Muscle of arm (tissue), 12 donors: Measurements from ENCODE around the gene CDK13. TPM values are rescaled to one million over a fixed set of nuclear protein-coding genes. Genes with fewer than 3 reads are reported as not detected.

Experiments used
- DNase-seq: peaks from one replicate; pipeline ENCODE4 v3.0.0-alpha.2; 2013
- polyA plus RNA-seq, 12 donors: library from polyadenylated mRNA; unstranded; fragments of 120-200 nt; gene quantifications; one replicate each; pipeline ENCODE4 v1.2.1, GENCODE V29; 2013; ENCODE audit not compliant: insufficient read length in 12 of 12

Gene CDK13
- polyA plus RNA-seq, 12 donors, result 32.0 to 344 (median 46.9) TPM

DNA sequence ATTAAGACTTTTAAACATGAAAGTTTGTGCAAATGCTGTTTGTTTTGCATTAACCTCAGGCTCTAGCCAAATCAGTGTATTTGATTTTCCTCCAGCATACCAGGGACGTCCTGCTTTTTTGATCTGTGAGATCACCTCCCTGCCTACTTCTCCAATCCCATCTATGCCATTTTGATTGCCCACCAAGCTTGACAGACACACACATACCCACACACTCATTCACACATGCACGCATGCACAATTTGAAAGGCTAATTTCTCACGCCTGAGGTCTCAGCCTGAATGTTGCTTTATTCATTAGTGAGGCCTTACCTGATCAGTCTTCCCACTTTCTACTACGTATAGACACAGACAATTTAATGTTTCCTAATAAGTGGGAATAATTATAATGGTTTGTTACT lies 53.5 kb downstream of the CDK13 start:
- no peak for DNase-seq

DNA sequence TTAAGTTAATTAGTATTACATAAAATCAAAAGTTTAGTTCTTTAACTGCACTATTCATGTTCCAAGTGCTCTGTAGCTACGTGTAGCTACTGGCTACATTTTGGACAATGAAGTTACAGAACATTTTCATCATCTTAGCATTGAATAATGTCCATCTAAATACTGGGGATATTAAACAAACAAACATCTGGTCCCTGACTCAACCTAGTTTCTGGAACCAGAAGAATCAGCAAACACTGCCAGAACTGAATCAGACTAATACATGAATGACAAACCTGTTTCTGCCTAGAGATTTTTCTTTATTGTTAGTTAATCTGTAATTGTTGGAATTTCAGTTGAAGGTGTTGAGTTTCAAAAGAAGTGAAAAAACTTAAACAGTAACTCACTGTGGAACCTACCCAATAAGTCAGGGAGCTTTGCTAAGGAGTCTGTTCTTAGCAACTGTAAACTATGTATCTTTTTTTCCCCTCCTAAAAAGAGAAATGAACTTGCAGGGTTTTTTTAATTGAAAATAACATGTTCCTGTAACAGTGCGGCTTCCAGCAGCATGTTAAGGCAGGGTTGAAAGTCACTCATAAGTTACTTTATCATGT lies 58.3 kb downstream of the CDK13 start:
- peak; percentile 10 for DNase-seq

DNA sequence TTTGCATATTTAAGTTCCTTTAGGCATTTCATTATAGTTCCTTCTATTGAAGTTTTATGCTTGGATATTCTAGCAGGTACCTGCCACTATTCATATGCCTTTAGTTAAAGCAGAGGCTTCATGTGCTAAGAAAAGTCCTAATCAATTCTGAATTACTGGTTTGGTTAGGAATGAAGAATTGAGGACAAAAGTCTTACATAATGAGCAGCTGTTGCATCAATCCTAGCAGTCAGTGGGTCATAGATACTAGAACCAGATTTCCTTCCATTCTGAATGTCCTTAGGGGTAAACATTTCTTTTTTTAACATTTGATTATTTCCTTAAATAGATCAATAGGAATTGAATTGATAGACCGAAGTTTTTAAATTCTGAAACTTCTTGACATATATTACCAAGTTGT lies 59.2 kb downstream of the CDK13 start:
- no peak for DNase-seq

DNA sequence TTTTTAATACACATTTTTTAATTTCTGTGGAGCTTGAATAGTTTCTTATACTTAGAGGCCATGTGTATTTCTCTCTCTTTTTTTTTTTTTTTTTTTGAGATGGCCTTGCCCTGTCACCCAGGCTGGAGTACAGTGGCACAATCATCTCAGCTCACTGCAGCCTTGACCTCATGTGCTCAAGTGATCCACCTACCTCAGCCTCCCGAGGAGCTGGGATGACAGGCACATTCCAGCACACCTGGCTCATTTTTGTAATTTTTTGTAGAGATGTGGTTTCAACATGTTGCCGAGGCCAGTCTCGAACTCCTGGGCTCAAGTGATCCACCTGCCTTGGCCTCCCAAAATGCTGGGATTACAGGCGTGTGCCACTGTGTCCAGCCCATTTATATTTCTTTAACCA lies 64.3 kb downstream of the CDK13 start:
- no peak for DNase-seq

GRCh38 chr7:40015790-40016296 lies 65.8 kb downstream of the CDK13 start:
- DNase-seq, result peak; percentile 34

- DNase-seq, result no peak
These were observed 69.5 kb downstream of the CDK13 start for GRCh38 chr7:40019558-40019957.

- DNase-seq, result no peak
These were observed 74.0 kb downstream of the CDK13 start for GRCh38 chr7:40024048-40024447.

DNA sequence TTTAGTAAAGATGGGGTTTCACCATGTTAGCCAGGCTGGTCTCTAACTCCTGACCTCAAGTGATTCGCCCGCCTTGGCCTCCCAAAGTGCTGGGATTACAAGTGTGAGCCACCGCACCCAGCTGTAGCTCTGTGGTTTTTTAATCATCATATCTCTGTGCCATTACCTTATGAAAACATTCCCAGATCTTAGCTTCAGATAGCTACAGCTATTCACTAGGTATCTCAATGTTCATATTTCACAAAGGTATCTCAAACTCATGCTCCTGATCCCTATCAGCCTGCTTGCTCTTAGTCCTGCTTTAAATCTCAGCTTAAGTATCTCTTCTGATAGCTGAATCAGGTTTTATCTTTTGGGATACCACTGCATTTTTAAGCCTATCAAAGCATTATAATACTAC lies 74.8 kb downstream of the CDK13 start:
- DNase-seq, result no peak

DNA sequence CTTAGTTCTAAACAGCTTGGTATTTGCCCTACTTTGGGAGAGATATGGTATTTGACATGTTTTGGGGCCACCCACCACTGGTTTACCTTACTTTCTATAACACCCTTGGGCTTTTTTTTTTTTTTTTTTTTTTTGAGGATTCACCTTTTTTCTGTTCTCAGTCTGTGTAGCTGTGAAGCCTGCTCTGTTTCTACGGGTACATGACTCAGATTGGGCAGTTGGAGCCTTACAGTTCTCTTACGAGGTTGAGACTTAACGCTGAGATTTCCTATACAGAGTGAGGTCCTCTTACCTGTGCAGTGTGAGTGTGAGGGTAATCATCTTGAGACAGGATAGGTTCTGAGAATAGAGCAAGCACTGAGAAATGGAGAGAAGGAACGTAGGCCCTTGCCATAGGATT lies 77.5 kb downstream of the CDK13 start:
- DNase-seq, result no peak

DNA sequence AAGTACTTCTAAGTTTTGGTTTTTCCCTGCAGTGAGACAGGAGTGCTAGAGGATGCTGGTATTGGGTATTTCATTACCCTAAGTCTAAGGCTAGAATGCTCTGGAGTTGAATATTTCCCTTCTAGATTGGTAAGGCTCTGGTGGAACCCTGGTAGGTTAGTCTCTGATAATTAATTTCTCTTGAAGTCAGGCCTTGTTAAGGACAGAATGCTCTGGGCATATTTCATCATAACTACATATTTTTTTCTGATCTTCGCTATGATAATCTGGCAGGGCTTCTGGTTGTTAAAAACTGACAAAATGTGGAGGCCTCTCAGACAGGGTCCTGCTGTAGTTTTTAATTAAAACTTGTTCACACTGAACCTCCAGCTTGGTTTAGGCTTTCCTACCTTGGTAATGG lies 83.8 kb downstream of the CDK13 start:
- no peak for DNase-seq

- no peak for DNase-seq
These were observed 91.4 kb downstream of the CDK13 start for GRCh38 chr7:40041456-40041855.

DNA sequence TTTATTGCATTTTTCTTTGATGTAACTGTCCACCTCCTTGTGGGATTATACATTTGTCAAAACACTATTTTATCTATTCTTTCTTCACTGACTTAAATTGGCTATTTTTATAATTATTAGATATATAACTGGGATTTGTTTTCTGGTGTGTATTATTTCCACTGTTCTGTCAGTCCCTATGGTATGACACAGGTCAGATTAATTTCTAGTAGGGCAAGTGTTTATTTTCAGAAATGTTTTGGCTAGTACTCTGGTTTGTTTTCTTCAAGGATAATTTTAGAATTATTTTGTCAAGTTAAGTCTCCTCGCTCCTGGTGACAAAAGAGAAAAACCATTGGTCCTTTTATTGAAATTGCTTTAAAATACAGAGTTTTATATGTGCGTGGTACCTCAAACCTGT lies 93.1 kb downstream of the CDK13 start:
- no peak for DNase-seq

DNA sequence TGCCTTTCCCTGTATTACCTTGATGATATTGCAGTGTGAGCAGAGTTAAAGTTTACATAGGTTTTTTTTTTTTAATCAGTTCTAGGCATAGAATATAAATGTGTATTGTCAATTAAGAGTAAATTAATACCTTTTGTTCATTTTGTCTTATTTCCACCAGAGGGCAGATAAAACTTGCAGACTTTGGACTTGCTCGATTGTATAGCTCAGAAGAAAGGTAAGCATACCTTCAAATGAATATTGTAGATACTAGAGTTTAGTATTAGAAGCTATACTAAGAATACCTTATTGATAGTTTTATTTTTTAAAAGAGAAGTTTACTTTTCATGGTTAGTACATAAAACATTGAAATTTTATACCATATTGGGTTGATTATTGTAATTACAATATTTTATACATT lies 97.6 kb downstream of the CDK13 start:
- DNase-seq, result no peak

DNA sequence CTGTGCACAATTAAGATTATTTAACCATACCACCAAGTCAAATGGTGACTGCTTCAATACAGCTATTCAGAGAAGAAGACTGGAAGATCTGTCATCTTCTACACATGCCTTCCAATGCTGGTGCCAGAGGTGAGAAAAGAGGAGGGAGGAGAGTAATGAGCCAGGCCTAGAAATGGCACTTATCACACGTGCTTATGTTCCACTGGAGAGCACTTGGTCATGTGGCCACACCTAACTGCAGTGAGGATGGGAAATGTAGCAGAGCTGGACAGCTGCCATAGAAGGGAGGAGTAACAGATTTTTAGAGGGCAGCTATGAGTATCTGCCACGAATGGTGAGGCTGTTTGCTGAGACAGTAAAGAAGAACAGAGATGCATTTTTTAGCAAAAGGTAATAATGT lies 107.2 kb downstream of the CDK13 start:
- DNase-seq, result no peak

DNA sequence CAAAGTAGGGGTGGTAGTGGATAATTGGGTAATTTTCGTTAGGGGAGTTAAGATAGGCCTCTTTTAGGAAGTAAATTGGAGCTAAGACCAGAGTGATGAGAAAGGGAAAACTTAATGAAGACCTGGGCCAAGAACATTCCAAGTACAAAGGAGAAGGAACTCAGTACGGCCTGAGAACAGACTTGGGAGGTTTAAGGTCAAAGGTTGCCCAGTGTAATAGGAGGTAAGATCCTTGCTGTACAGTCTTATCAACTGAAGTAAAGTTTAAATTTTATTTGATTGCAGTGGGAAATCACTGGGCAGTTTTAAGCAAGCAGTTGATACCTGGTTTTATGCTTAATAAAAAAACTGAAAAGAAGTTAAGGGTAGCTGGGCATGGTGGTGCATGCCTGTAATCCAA lies 108.0 kb downstream of the CDK13 start:
- DNase-seq, result no peak

GRCh38 chr7:40058636-40059035 lies 108.6 kb downstream of the CDK13 start:
- no peak for DNase-seq

DNA sequence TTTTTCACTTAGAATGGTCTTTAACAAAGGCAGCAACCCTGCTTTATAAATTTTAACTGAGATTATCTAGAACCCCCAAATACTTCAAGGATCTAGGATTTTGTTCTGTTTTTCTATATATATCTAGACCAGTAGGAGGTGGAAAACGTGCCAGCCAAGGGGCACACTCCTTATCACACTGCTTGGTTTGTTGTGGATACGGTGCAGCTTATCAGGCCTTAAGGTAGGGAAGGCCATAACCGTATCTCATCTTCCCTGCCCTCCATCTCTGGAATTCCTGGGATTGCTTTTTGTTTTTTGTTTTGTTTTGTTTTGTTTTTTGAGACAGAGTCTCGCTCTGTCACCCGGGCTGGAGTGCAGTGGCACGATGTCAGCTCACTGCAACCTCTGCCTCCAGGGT lies 109.0 kb downstream of the CDK13 start:
- DNase-seq, result no peak

DNA sequence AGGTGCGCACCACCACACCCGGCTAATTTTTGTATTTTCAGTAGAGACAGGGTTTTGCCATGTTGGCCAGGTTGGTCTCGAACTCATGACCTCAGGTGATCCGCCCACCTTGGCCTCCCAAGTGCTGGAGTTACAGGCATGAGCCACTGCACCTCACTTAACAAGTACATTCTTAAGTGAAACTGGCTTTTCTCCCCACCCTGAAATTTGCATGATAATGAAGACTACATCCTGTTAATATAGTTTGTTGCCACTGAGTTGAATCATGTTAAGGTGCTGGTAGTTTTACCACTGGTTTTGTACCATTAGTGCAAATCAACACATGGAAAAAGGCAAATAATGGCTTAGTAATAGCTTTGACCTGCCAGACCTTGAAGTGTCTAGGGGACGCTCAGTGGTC lies 122.2 kb downstream of the CDK13 start:
- no peak for DNase-seq

GRCh38 chr7:40073239-40073638 lies 123.2 kb downstream of the CDK13 start:
- no peak for DNase-seq

- no peak for DNase-seq
These were observed 127.8 kb downstream of the CDK13 start for GRCh38 chr7:40077849-40078248.

GRCh38 chr7:40092182-40092581 lies 142.1 kb downstream of the CDK13 start:
- DNase-seq, result no peak

GRCh38 chr7:40093631-40094350 lies 143.7 kb downstream of the CDK13 start:
- DNase-seq, result no peak

DNA sequence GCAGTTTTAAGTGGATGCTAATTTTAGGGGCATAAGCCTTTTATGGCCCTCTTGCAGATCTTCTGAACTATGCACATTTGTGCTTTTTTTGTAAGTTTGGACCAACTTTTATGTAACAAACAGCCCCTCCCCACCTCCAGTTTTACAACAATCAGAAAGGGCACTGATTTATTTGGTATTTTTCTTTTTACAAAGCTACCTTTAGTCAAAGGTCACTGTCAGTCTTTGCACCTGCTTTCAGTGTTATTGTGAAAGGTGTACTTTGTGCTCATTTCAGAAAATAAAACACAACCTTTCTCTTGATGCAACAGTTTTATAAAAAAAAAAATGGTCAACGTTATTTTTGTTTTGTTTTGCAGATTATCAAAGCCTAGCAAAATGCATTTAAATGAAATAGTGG lies 145.2 kb downstream of the CDK13 start:
- no peak for DNase-seq
